ENCODE data around the gene CAPN12.

CAPN12 gene

GRCh38 chr19:38693380-38694223 lies 50.7 kb downstream of the CAPN12 start:
- no peak for DNase-seq

DNA sequence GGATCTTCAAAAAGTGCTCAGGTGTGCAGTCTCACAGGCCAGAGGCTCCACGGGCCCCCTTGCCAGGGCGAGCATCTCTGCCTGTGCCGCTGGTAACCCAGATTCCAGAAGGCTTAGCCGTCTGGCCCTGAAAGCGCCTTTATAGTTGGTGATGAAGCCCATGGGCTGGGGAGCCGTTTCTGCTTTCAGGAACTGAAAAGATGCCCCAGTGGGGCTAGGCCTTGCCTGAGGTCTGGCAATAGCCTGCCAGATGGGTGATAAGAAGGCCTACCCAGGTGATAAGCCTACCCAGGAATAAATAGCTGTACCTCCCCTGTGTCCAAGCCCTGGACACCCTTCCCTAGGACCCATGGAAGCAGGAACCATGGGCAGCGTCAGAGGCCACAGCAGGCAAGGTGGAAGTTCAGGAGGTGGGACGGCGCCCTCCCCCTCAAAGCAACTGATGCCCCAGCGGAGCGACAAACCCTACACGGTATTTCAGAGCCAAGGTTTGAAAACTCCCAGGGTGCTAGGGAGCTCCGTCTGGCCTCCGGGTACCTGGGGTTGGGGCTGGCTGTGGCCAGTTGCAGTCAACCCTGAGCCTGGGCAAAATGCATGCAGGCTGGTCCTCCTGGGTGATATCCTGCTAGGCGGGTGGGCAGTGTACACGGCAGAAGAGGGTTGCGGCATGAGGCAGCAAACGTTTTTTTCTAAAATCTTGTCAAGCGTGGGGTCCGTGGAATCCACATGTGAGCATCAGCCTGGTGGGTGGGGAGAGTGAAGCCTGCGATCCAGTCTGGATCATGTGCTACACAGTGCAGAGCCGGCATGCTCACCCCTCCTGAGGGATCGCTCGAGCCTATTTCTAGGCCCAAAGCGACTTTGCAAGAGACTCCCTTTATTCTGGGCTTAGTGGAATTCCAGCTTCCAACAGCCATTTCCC lies 51.6 kb downstream of the CAPN12 start:
- no peak for DNase-seq

DNA sequence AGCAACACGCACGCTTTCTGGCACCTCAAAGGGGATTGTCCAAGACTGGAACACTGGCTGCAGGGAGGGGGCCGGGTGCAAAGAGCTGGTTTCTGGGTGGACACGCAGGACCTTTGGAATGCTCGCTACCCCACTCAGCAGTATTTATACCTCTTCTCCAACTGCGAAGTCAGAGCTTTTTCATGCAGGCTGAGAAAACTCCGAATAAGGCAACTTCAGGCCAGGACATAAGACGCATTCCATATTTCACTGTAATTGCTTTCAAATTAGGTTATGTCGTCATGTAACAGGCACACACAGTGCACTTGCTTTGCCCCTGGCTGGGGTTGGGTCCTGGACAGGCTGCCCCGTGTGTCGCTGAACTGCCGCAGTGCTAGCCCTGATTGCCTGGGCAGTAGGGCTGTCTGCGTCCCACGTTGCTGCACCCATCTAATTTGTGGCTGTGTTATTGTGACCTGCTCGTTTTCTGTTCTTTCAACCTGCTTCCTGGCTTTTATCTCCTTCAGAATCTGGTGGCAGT lies 52.3 kb downstream of the CAPN12 start:
- DNase-seq: no peak

DNA sequence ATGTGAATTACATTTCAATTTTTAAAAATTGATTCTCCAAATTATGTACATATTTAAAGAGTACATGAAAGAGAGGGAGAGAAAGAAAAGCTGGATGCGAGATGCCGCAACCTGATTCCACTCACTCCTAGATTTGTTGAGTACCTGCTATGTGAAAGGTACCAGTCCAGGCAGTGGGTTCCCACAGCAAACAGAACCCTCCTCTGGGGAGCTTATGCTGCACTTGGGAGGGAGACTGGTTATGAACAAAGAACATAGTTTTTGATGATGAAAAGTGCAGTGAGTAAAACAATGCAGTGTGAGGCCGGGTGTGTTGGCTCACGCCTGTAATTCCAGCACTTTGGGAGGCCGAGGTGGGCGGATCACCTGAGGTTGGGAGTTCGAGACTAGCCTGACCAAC lies 53.4 kb downstream of the CAPN12 start:
- DNase-seq: no peak

GRCh38 chr19:38690146-38690545 lies 54.1 kb downstream of the CAPN12 start:
- DNase-seq: no peak

GRCh38 chr19:38687837-38688378 lies 56.4 kb downstream of the CAPN12 start:
- DNase-seq: no peak

GRCh38 chr19:38686530-38686888 lies 57.8 kb downstream of the CAPN12 start:
- no peak for DNase-seq

DNA sequence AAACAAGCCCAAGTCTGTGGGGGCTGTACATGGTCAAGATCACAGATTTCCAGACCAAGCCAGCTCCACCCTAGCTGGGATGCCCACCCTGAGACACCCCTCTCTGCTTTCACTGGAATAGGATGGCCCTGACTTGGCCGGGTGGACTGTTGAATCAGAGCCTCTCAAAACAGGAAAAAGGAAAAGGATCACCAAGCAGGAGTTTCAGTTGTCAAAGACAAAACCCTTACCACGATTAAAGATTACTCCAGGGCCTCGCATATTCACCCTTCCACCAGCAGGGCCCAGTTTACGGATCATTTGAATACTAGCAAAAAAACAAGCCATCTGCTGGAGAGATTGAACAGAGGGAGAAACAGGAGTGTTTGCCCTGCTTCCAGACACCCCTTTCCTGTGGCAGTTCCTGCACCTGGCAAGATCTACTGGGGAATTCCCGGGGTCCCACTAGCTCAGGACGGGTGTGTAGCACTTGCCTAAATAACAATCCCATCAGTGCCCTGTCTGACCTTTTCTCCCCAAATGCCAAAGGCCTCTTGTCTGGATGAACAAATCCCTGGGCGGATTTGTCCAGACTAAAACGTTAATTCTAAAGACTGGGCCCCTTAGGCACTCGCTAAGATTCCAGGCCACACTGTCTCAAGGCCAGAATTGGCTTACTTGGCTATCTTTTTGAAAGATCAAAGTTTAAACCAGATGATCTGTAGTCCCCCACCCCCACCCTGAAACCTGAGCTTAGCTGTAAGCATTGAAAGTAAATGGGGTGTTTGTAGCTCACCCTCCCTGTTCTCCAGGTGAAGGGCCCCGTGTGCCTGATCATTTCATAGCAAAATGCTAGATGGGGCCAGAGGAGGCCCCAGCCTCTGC lies 58.4 kb downstream of the CAPN12 start:
- no peak for DNase-seq

- DNase-seq: no peak
Observed at GRCh38 chr19:38684862-38685665, 59.2 kb downstream of the CAPN12 start.

- no peak for DNase-seq
Observed at GRCh38 chr19:38684078-38684861, 60.0 kb downstream of the CAPN12 start.

DNA sequence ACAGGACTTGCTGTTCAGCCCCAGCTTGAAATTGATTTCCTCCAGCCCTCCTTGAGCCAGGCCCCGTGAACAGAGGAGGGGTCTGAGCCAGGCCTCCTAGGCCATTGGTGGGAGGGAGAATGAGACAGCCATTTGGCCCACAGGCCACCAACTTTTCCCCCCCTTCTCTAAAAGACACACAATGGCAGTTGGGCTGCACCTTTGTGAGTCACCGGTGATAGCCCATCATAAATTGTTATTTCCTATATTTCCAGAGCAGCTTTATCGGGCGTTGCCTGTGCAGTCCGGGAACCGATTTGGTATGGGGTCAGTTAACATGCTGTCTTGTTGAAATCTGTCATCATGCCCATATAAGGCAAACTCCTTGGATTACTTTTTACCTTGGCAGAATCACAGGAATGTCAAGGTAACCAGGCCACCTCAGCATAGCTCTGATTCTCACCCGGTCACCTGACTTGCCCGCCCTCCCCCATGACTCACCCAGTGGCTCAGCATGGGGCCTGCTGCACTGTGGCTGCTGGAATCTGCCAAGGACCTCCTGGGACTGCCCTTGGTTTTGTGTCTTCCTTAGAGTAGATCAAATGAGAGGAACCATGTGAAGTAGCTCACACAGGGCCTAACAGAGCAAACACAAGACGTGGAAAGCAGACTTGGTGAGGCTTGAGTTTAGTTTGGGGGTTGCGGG lies 60.7 kb downstream of the CAPN12 start:
- DNase-seq: no peak

GRCh38 chr19:38682872-38683392 lies 61.3 kb downstream of the CAPN12 start:
- no peak for DNase-seq

- no peak for DNase-seq
Observed at GRCh38 chr19:38682195-38682867, 61.9 kb downstream of the CAPN12 start.
